HG03565 (cell line): ENCODE data around the gene MRPL36.

Source experiments
- ATAC-seq: cut with Tn5 transposase; IDR thresholded peaks from one replicate; pipeline ENCODE4 v1.9.1; 2021; ENCODE audit warnings: mild to moderate bottlenecking, moderate library complexity; ENCODE audit not compliant: unreplicated experiment

MRPL36 gene

GRCh38 chr5:1765880-1766235, 33.8 kb downstream of the MRPL36 start:
- no peak for ATAC-seq

- no peak for ATAC-seq
Observed at GRCh38 chr5:1765141-1765879, 34.3 kb downstream of the MRPL36 start.

- no peak for ATAC-seq
Observed at GRCh38 chr5:1764606-1764960, 35.1 kb downstream of the MRPL36 start.

- no peak for ATAC-seq
Observed at GRCh38 chr5:1763960-1764605, 35.6 kb downstream of the MRPL36 start.

- ATAC-seq, result no peak
Observed at GRCh38 chr5:1763548-1763911, 36.1 kb downstream of the MRPL36 start.

- ATAC-seq, result no peak
Observed at GRCh38 chr5:1762883-1763547, 36.6 kb downstream of the MRPL36 start.

- no peak for ATAC-seq
Observed at GRCh38 chr5:1762121-1762882, 37.3 kb downstream of the MRPL36 start.

GRCh38 chr5:1761453-1761755, 38.2 kb downstream of the MRPL36 start:
- no peak for ATAC-seq

GRCh38 chr5:1760656-1761452, 38.8 kb downstream of the MRPL36 start:
- ATAC-seq, result no peak

- ATAC-seq, result no peak
Observed at GRCh38 chr5:1760231-1760630, 39.4 kb downstream of the MRPL36 start.

- no peak for ATAC-seq
Observed at GRCh38 chr5:1759378-1759970, 40.2 kb downstream of the MRPL36 start.

GRCh38 chr5:1758574-1758973, 41.1 kb downstream of the MRPL36 start:
- ATAC-seq, result no peak

- ATAC-seq, result no peak
Observed at GRCh38 chr5:1757511-1757910, 42.1 kb downstream of the MRPL36 start.

- no peak for ATAC-seq
Observed at GRCh38 chr5:1756481-1756880, 43.2 kb downstream of the MRPL36 start.

- no peak for ATAC-seq
Observed at GRCh38 chr5:1755321-1755949, 44.2 kb downstream of the MRPL36 start.

GRCh38 chr5:1754531-1755220, 45.0 kb downstream of the MRPL36 start:
- ATAC-seq, result no peak

- no peak for ATAC-seq
Observed at GRCh38 chr5:1753490-1753889, 46.1 kb downstream of the MRPL36 start.

- no peak for ATAC-seq
Observed at GRCh38 chr5:1752881-1753280, 46.8 kb downstream of the MRPL36 start.
